GM18870 (cell line): ENCODE measurements around the gene MYH10.

ENCODE experiments used
- ATAC-seq: cut with Tn5 transposase; IDR thresholded peaks from one replicate; pipeline ENCODE4 v1.9.1; 2021; ENCODE audit warnings: moderate library complexity; ENCODE audit not compliant: unreplicated experiment

MYH10 gene

DNA sequence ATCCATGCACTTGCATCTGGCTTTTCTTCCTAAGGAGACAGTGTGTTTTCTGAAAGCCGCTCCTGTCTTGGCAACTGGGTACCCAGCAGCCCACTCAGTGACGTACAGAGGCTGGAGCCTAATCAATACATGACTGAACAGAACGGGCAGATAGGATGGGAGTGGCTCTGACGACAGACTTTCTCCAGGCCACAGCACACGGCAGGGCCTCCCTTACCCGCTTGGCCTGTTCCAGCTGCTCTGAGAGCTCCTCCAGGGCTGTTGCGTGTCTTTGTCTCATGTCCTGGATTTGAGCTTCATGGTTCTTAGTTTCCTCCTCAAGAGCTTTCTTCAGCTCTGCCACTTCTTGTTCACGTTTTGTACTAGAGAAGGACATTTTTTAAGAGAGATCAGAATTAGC, 129.9 kb downstream of the MYH10 start:
- no peak for ATAC-seq

- no peak for ATAC-seq
These were observed 130.9 kb downstream of the MYH10 start for GRCh38 chr17:8499614-8500013.

- ATAC-seq, result no peak
These were observed 131.4 kb downstream of the MYH10 start for GRCh38 chr17:8499171-8499570.

DNA sequence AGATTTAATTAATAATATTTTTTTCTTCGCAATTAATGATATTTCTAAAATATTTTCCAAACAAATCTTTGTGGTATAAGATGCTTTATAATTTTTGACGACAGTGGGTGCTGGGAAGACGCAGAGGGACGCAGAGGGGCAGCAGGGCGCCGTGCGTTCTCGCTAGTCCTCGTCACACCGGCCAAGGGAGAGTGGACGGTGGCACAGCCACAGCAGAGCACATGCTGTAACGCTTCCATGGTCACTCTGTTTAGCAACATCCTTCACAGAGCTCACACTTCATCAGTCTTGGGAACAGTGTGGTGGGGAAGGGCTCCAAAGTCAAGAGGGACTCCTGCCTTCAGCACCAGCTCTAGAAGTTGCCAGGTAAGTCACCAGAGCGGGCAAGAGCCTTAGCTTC, 134.4 kb downstream of the MYH10 start:
- no peak for ATAC-seq

DNA sequence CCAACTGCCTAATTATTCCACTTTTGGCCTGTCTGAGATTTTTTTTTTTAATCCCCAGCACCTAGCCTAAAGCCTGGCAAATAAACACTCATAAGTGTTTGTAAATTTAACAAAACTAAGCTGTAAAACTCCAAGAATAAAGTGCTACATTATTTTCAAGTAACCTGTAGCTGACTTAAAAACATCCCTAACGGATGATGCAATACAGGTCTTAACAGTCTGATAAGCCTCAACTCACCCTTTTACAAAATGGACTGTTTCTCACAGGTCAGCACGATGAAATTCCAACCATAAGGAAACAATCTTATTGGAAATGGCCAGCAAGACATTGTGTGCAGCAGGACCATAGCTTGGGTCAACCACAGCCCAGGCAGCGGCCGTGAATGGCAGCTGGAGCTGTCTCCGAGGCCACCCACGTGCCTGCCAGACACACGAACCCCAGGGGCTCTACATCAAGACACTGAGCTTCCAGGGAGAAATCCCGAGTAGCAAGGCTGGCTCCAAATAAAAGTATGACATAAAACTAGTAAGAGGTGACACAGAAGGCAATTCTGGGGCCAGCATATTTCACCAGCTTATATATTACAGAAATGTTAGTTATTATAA, 135.9 kb downstream of the MYH10 start:
- no peak for ATAC-seq

DNA sequence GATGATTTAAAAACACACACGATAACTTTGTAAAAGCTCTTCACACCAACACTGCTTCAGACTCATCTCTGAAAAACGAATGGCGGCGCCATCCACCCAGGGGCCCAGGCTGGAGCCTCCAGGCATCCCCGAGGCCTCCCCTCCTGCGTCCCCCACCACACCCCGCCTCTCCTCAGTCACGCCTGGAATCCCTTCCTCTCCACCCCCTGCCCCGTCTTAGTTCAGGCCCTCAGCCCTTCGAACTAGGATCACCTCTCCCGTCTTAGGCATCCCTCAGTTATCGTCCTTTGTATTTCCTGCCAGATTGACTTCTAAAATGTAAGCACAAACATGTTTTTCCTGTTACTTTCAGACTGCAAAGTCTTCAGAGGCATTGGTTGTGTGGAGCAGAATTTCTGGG, 136.5 kb downstream of the MYH10 start:
- no peak for ATAC-seq

GRCh38 chr17:8492121-8492520, 138.4 kb downstream of the MYH10 start:
- ATAC-seq, result no peak

DNA sequence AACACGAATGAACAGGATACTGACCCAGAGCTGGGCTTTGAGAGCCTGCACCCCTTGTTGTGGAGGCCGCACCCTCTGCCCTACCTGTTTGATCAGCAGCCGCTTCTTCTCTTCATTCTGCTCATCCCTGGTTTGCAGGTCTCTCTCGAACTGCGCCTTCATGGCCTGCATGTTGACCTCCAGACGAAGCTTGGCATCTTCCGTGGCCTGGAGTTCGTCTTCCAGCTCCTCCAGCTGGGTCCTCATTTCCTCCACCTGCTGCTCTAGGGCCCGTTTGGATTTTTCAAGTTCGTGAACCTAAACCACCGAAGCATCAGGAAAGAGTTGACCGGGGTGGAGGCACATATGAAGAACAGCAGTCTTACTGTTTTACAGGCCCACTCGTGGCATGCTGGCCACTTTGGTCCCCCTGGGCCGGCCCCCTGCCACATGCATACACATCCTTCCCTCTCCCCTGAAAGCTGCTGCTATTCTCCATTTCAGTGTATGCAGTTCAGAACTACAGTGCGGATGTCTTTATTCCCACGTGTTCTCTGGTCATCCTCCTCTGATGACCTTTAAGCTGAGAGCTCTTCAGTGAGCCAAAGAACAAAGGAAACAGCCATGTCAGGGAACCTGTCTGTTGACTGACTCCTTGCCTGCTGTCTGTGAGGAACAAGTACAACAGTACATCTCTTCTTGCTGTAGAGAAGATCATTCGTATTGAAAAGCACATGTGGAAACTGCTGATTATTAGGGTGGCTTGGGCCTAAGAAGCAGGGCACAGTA, 140.1 kb downstream of the MYH10 start:
- ATAC-seq, result no peak

DNA sequence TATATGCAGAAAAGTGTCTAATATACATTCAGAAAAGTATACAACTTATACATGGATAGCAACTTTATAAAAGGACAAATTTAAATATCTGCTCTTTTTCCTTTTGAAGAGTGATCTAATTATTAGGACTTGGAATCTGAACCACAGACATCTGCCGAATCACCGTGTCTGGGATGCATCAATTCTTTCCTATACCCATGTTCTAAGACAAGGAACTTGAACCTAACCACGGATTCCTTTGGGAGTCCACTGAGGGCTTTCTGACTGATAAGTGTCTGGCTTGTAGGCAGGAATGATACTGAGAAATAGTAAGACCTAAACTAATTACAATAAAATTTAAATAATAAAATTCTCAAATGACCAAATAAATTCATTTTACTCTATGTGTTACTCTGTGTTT, 140.7 kb downstream of the MYH10 start:
- no peak for ATAC-seq

DNA sequence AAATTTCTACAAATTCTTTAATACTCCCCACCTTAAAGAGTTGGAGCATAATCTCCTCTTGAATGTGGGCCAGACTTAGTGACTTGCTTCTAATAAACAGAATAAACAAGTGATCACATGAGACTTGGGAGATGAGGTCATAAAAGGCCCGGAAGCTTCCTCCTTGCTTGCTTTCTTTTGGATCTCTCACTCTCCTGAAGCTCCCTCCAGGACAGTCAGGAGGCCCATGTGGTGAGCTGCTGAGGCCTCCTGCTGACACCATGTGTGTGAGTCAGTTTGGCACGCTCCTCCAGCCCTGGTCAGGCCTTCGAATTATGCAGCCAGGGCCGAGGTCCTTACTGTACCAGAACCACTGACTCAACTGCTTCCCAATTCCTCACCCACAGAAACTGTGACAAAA, 141.6 kb downstream of the MYH10 start:
- no peak for ATAC-seq

DNA sequence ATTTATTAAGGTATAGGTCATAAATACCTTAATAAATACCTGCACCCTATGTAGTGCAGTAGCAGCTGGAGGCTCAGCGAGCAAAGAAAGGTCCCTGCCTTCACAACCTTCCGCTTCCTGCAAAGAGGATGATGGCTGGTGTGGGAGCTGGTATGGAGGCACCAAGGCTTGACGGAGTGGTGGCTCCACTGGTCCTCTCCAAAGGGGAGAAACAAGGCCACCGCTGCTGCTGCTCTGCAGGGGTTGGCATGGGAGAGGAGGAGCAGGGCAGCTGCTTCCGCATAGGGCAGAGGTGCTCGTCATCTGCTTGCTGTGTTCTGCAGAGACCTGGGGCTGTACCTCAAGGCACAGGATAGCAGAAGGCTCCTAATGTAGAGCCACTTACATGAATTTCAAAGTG, 142.0 kb downstream of the MYH10 start:
- ATAC-seq, result no peak

- ATAC-seq, result no peak
These were observed 142.8 kb downstream of the MYH10 start for GRCh38 chr17:8487743-8488142.

DNA sequence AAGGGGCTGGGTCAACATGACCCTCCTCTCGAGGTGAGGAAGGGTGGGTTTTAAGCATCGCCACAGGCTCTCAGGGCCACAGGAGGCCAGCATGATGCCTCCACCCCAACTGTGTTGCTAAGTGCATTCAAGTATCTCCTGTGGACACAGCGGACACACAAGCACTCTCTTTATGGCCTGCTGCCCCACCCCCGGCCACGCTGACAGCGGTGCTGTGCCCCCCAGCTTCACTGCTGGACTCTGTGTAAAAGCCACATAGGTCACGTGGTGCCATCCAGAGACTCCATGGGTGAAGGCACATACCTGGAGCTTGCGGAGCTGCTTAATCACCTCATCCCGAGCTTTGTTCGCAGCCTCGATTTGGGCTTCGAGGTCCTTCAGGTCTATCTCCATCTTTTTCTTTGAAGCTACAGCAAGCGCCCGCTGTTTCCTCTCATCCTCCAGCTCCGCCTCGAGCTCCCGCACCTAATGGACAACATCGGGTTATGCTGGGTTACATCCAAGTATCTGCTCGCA, 143.3 kb downstream of the MYH10 start:
- no peak for ATAC-seq

GRCh38 chr17:8485491-8485890, 145.0 kb downstream of the MYH10 start:
- no peak for ATAC-seq

- ATAC-seq, result no peak
These were observed 146.1 kb downstream of the MYH10 start for GRCh38 chr17:8484465-8484864.

DNA sequence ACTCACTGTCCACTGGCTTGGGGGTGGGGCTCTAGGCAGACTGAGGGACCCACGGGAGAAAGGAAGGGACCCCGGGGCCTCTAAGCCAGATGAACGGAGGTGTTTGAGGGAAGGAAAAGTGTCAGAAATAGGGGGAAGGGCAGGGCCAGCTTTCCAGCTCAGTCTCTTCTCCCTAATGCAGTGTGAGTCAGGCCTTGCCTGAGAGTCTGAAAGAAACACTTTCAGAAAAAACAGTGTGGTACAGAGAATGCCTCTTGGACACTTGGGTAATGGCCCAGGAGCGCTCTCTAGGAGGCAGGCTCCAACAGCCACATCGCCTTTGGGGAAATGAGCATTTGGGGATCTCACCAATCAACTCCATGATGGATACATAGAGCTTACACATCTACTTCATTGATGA, 148.0 kb downstream of the MYH10 start:
- no peak for ATAC-seq

GRCh38 chr17:8481703-8482102, 148.8 kb downstream of the MYH10 start:
- ATAC-seq, result no peak

- ATAC-seq, result no peak
These were observed 149.4 kb downstream of the MYH10 start for GRCh38 chr17:8481089-8481488.

DNA sequence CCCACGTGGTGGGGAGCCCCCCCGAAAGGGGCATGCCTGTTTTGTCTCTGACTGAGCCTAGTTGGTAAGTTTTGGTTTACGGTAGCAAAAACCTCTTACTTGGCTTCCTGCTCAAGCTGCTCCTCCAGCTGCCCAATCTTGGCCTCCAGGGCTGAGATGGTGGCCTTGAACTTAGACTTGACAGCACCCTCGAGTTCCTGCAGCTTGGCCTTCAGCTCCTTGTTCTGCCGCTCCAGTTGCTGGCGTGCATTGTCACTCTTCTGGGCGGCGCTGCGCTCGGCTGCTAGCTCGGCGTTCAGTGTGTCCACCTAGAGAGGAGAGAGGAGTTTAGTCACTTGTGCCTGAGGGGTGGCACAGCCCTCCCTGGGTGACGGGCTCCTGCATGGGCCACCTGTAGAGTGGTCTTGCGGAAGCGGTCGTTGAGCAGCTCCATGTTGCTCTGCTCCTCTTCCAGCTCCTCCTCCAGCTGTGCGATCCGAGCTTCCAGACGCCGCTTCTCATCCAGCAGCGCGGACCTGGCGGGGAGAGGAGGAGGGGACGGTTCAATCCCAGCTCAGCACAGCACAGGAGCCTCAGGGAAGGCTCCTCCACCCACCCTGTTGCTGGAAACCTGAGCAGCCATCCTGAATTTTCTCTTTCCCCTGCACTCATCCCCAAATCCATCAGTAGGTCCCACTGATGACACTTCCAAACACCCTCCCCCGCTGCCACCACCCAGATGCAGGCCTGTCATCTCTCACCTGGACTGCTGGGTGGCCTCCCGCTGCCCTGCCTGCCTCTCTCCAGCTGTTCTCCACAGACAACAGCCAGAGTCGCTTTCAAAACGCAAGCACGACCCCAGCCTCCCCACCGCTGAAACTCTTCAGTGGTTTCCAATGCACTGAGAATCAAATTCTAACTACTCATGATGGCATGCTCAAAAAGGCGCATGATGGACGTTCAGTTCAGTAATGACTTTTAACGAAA, 150.2 kb downstream of the MYH10 start:
- no peak for ATAC-seq

DNA sequence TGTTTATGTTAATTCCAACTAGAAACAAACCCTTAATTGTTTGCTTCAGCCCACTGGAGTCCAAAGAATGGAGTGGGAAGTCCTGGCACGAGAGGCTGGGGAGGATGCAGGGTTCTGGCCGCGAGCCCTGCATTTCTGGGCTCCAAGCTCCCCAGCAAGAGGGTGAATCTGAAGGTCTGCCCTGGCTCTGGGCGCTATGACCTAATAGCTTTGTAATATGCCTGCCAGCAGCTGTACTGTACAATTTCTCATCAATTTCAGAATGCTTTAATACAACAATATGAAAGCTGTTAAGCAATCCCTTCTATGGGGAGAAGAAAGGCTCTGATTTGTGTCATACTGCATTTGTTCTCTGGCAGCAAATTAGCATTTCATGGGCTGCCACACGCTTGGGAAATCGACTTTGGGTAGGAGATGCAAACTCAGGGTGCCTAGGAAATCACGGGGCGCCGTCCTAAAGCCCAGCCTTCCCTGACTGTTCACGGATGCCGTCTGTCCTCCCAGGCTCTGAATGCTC, 151.0 kb downstream of the MYH10 start:
- ATAC-seq, result no peak

DNA sequence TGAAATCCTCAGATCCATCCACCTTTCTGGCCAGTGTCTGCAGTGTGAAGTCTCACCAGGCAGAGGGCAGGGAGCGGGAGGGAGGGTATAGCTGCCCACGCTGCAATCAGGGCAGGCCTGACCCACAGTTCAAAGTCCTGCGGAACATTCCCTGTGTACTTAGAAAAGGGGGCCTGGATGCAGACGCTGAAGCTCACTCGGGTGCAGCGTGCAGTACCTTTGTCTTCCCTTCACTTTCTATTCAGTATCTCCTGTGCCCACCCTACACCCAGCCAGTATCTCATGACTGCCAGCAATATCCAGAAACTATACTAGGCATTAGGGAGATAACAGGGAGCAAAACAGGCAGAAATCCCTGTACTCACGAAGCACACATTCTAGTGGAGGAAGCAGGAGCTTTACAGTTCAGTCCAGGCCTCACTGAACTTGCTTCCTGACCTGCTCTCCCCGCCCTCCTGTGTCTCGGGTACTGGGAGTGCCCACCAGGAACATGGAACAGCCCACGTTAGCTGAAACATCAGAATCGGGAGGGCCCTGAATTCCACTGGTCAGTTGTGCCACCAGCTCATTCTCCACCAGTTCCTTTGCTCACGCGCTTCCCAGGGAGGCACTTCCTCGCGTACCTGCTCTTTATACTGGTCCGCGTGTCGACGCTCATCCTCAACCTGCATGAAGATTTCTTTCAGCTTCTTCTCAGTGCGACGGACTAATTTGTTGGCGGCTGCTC, 152.6 kb downstream of the MYH10 start:
- no peak for ATAC-seq
